ENCODE measurements around the gene AFG3L2. TPM values are rescaled to one million over a fixed set of nuclear protein-coding genes. Genes with fewer than 3 reads are reported as not detected.

Gene AFG3L2
- total RNA-seq, 2 donors from 2014 or later = 39.7 to 51.5 TPM

DNA sequence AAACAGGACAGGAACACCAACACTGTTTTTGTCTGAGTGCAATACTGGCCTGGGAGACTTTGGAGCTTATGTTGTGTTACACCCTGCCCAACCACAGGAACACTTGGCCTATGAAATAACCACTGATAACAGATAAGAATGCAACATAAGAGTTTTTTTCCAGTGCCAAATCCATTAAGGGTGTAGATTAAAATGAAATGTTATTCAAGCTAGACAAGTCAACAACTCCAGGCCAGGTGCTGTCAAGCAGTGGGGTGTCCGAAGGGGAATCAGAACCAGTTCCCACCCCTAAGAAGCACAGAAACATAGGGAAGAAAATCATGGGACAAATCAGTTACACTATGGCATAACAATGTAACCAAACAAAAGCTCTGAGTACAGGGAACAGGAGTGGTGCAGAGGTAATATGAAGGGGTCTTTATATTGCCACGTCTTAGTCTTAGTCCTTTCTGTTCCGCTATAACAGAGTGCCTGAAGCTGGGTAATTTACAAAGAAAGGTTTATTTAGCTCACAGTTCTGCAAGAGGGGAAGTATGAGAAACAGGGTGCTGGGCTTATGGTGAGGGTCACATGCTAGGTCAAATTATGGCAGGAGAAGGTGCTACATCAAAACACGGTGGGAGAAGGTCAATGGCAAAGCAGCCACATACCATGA lies 3.8 kb downstream of the AFG3L2 start:
- Histone ChIP-seq H3K9me3 (no peaks in the 10 kb centered on the region), H3K27me3 (replicated peaks; ENCODE audit: insufficient read depth) (no peaks in the 10 kb centered on the region), H3K4me3 (no peak overlapping the region), H3K36me3 (no peaks in the 10 kb centered on the region), H3K4me1 (replicated peaks) (peaks cover 3% of the 10 kb centered on the region), H3K27ac (no peak overlapping the region)
- TF ChIP-seq POLR2A (IDR thresholded peaks at IDR 0.05) = no peak
- TF ChIP-seq, protein P1, sequence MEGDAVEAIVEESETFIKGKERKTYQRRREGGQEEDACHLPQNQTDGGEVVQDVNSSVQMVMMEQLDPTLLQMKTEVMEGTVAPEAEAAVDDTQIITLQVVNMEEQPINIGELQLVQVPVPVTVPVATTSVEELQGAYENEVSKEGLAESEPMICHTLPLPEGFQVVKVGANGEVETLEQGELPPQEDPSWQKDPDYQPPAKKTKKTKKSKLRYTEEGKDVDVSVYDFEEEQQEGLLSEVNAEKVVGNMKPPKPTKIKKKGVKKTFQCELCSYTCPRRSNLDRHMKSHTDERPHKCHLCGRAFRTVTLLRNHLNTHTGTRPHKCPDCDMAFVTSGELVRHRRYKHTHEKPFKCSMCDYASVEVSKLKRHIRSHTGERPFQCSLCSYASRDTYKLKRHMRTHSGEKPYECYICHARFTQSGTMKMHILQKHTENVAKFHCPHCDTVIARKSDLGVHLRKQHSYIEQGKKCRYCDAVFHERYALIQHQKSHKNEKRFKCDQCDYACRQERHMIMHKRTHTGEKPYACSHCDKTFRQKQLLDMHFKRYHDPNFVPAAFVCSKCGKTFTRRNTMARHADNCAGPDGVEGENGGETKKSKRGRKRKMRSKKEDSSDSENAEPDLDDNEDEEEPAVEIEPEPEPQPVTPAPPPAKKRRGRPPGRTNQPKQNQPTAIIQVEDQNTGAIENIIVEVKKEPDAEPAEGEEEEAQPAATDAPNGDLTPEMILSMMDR (IDR thresholded peaks at IDR 0.05) = no peak
- no peak for TF ChIP-seq POLR2AphosphoS5 (IDR thresholded peaks at IDR 0.05)
- intact Hi-C loops (cut with DNase I) = loop anchor here (5.0 kb wide), 1 partner anchor 101 kb away; no protein-coding TSS in a partner anchor
- no peak for DNase-seq (ENCODE audit: low spot score)
- whole genome bisulfite sequencing = 80% methylated on average over 4 of the region's 4 CpGs

DNA sequence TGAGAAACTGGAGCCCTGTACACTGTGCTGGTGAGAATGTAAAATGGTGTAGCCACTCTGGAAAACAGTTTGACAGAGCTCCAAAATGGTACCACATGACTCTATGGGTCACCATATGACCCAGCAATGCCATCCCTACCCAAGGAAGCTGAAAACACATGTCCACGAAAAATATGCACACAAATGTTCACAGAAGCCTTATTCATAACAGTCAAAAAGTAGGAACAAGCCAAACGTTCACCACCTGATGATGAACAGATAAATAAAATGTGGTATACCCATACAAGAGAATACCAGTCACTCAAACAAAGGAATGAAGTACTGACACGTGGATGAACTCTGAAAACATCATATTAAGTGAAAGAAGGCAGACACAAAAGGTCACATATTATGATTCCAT lies 4.6 kb downstream of the AFG3L2 start:
- DNase-seq (ENCODE audit: low spot score) = no peak
- no peaks in the 10 kb centered on the region for H3K36me3 ChIP-seq
- no peak overlapping the region for H3K27ac ChIP-seq
- WGBS = 57% methylated on average over 3 of the region's 3 CpGs
- no peaks in the 10 kb centered on the region for H3K9me3 ChIP-seq
- peaks cover 3% of the 10 kb centered on the region for H3K4me1 ChIP-seq (replicated peaks)
- H3K27me3 ChIP-seq (replicated peaks; ENCODE audit: insufficient read depth) = no peaks in the 10 kb centered on the region
- no peak overlapping the region for H3K4me3 ChIP-seq
- intact Hi-C loops (cut with DNase I) = loop anchor here (5.0 kb wide), 1 partner anchor 100 kb away; no protein-coding TSS in a partner anchor
- no peak for TF ChIP-seq POLR2A (IDR thresholded peaks at IDR 0.05)
- TF ChIP-seq, protein P1 (IDR thresholded peaks at IDR 0.05) = no peak
- no peak for TF ChIP-seq POLR2AphosphoS5 (IDR thresholded peaks at IDR 0.05)

DNA sequence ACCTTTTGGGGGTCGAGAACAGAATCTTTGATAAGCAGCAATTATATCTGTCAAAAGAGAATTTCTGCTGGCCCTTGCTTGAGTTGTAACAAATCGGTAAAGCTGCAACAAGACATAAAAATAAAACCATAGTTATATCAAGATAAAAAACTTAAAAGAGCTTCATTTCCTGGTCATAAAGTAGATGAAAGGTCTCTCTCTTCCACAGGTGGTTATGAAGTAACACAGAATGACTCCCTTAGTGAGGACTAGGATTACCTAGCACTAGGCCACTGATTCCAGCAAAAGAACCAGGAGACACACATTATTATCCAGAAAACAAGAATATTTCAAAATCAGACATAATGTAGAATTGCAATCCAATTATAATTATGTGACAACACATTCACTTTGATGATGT lies 5.4 kb downstream of the AFG3L2 start:
- intact Hi-C loops (cut with DNase I) = loop anchor here (5.0 kb wide), 1 partner anchor 99 kb away; no protein-coding TSS in a partner anchor
- 68% methylated on average over 2 of the region's 2 CpGs for WGBS
- no peak for DNase-seq (ENCODE audit: low spot score)

DNA sequence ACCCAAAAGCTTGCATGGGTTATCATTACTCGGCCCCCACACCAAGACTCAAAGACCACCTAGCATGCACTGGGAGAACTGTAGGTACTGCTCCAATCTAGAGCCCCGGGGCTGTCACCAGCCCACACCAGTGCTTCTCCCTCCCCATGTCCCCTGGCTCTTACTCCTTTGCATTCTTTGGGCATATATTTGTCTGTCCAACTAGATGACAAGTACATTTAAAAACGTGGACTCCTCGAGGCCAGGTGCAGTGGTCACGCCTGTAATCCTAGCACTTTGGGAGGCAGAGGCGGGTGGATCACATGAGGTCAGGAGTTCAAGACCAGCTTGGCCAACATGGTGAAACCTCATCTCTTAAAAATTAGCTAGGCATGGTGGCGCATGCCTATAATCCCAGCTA lies 7.8 kb downstream of the AFG3L2 start:
- Histone ChIP-seq H3K9me3 (no peaks in the 10 kb centered on the region), H3K36me3 (no peaks in the 10 kb centered on the region), H3K27ac (no peak overlapping the region), H3K4me1 (replicated peaks) (peaks cover 3% of the 10 kb centered on the region), H3K27me3 (replicated peaks; ENCODE audit: insufficient read depth) (no peaks in the 10 kb centered on the region), H3K4me3 (no peak overlapping the region)
- no peak for DNase-seq (ENCODE audit: low spot score)
- intact Hi-C loops (cut with DNase I) = no loop called here
- WGBS = 82% methylated on average over 7 of the region's 7 CpGs
- TF ChIP-seq POLR2AphosphoS5 (IDR thresholded peaks at IDR 0.05) = no peak
- TF ChIP-seq, protein P1 (IDR thresholded peaks at IDR 0.05) = no peak
- TF ChIP-seq POLR2A (IDR thresholded peaks at IDR 0.05) = no peak

More for the DNA sequence above, 5.4 kb downstream of the AFG3L2 start:
- Histone ChIP-seq H3K27me3 (replicated peaks; ENCODE audit: insufficient read depth) (no peaks in the 10 kb centered on the region), H3K4me1 (replicated peaks) (peaks cover 3% of the 10 kb centered on the region), H3K9me3 (no peaks in the 10 kb centered on the region), H3K27ac (no peak overlapping the region), H3K36me3 (no peaks in the 10 kb centered on the region), H3K4me3 (no peak overlapping the region)
- TF ChIP-seq POLR2AphosphoS5 (IDR thresholded peaks at IDR 0.05) (no peak), POLR2A (IDR thresholded peaks at IDR 0.05) (no peak)
- TF ChIP-seq, protein P1 (IDR thresholded peaks at IDR 0.05) = no peak

DNA sequence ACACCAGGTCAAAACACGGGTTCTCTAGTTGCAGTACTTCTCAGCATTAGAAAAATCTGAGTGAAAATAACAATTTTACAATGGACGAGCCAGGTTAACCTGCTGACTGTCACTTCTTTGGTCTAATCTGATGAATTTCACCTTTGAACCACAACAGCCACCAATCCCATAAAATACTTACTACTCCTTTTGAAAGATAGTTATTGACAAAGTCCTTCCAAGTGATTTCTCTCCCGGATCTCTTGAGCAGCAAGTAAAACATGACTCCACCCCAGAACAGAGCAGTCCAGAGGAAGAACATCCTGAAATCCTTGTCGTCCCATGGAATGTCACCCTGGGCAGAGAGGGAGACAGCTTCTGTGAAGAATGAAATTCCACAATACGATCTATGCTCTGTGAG lies 10.2 kb downstream of the AFG3L2 start:
- Histone ChIP-seq H3K9me3 (no peaks in the 10 kb centered on the region), H3K36me3 (no peaks in the 10 kb centered on the region), H3K27me3 (replicated peaks; ENCODE audit: insufficient read depth) (no peaks in the 10 kb centered on the region), H3K4me1 (replicated peaks) (no peaks in the 10 kb centered on the region), H3K27ac (no peak overlapping the region), H3K4me3 (no peak overlapping the region)
- TF ChIP-seq POLR2AphosphoS5 (IDR thresholded peaks at IDR 0.05) = no peak
- no peak for TF ChIP-seq POLR2A (IDR thresholded peaks at IDR 0.05)
- TF ChIP-seq, protein P1 (IDR thresholded peaks at IDR 0.05) = no peak
- DNase-seq (ENCODE audit: low spot score) = no peak
- intact Hi-C loops (cut with DNase I) = no loop called here
- WGBS = 75% methylated on average over 5 of the region's 5 CpGs

Measured in prostate gland (tissue), 2 donors.